Effector CD4-positive, alpha-beta T cell (primary cell): ENCODE measurements around the gene TMEM237.
A peak's percentile ranks its signal among the peaks of the same experiment; 100 is the strongest.
"Not testable (repeated sequence)": the region's sequence is repeated elsewhere in the genome, so short reads cannot be mapped to it uniquely, and the experiment has no call there.

Source experiments
- DNase-seq: peaks from one replicate; pipeline ENCODE4 v3.0.0-alpha.2; 2020
- total RNA-seq: gene quantifications from one replicate; lab custom pipeline; 2026; lab: John Stamatoyannopoulos, UW

Gene TMEM237
- 9.0 reads per million, percentile 30 among the genes with 10 or more reads in this experiment for total RNA-seq

DNA sequence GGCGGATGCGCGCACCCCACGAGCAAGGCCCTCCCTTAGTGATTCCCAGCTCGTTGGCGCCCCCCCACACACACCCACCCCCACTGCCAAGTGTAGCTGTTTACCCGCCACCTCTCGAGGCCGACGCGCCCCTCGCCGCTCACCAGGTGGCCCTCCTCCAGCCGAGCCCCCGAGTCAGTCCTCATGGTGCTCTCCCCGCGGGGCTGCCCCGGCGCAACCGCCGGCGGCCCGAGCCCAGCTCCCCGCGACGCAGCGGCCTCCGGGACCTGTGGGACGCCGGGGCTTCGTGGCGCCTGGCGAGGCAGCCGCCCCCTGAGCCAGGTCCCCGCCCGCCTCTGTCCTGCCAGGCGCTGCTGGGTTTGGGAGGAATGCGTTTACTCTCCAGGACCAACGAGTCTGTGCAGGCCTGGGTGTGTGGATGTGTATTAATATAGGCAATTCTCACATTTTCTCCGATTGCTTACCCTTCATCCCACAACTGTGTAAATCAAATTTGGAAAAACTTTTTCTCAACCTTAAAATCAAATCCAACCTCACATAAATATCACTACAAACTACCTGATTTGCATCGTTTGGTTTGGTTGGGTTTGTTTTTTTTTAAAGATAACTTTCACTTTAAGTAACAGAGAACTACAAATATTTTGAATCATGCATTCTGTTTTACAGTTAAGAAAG lies at the start of gene TMEM237:
TSS of gene TMEM237 (minus strand) at position 288 of the 675 bp plus-strand sequence. CDS start at position 185, 103 bp downstream.
- DNase-seq, result peak; percentile 42

- no peak for DNase-seq
Measured at GRCh38 chr2:201685156-201685555, 41.9 kb upstream of the TMEM237 start.

- peak; percentile 2 for DNase-seq
Measured at GRCh38 chr2:201680743-201681142, 37.4 kb upstream of the TMEM237 start.

- DNase-seq, result no peak
Measured at GRCh38 chr2:201678401-201678800, 35.1 kb upstream of the TMEM237 start.

GRCh38 chr2:201675454-201675853 lies 32.2 kb upstream of the TMEM237 start:
- DNase-seq, result no peak

- DNase-seq, result no peak
Measured at GRCh38 chr2:201674794-201675193, 31.5 kb upstream of the TMEM237 start.

DNA sequence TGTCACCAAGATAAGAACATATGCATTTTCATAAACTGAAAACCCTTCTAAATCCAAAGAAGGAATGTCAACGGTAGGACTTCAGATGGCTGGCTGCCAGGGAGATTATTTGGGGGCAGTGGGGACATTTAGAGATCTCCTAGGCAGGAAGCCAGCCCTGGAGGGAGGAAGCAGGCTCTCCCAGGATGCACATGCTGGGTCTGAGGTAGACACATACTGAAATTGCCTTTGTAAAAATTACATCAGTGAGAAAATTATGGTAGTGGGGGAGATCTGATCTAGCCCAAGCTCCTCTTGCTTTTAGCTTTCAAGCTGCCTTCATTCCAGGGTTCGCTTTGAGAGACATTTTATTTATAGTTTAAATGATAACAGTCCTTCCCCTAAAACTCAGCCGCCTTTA lies 31.0 kb upstream of the TMEM237 start:
- DNase-seq, result no peak

GRCh38 chr2:201673546-201673945 lies 30.2 kb upstream of the TMEM237 start:
- no peak for DNase-seq

DNA sequence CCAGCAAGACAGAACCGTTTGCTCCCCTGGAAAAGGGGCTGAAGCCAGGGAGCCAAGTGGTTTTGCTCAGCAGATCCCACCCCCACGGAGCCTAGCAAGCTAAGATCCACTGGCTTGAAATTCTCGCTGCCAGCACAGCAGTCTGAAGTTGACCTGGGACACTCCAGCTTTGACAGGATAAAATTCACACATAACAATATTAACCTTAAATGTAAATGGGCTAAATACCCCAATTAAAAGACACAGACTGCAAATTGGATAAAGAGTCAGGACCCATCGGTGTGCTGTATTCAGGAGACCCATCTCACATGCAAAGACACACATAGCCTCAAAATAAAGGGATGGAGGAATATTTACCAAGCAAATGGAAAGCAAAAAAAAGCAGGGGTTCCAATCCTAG lies 27.9 kb upstream of the TMEM237 start:
- DNase-seq, result not testable (repeated sequence)

DNA sequence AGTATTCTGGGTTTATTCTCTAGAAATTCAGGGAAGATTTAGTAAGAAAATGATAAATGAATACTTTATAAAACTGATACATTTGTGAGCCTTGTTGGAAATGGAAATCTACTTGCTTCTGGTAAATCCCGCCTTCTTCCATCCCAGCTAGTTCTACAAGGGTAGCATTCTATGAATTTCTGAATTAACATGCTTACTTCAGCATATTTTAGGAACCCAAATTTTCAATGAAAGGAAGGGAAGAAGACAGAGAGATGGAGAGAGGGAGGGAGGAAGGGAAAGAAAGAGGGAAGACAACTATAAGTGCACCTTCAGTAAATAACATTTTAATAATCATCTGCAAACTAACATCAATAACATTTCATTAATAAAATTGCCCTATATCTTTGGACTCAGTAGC lies 26.6 kb upstream of the TMEM237 start:
- DNase-seq, result no peak

DNA sequence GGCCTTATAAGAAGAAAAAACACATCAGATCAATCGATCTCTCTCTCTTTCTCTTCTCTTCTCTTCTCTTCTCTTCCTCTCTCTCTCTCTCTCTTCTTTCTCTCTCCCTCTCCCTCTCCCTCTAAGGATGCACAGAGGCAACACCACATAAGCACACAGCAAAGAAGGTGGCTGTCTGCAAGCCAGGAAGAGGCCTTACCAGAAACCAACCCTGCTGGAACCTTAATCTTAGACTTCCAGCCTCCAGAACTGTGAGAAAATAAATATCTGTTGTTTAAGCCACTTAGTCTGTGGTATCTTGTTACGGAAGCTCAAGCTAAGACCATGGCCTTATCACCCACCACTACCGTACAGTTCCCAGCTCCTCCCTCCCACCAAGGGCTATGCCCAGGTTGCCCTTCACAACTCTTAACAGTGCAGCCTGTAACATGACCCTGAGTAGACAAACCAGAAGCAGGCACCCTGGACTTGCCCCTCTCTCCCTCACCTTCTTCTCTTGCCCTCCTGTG lies 25.2 kb upstream of the TMEM237 start:
- DNase-seq, result no peak

DNA sequence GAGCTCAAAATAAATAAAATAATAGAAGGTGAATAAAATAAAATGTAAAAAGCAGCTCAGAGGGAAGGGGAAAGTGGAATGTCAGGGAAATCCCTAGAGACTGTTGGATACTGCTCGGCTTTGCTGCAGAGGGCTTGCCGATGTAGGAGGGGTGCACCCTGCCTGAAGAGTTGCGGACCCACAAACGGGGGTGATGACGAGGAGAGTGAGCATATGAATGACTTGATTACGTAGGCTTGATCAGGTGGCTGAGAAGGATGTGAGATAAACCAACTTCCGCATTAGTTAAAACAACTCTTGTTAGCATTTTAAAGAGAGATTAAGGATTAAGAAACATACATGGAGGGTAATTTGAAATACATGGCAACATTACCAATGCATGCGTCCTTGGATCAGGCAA lies 21.0 kb upstream of the TMEM237 start:
- no peak for DNase-seq

DNA sequence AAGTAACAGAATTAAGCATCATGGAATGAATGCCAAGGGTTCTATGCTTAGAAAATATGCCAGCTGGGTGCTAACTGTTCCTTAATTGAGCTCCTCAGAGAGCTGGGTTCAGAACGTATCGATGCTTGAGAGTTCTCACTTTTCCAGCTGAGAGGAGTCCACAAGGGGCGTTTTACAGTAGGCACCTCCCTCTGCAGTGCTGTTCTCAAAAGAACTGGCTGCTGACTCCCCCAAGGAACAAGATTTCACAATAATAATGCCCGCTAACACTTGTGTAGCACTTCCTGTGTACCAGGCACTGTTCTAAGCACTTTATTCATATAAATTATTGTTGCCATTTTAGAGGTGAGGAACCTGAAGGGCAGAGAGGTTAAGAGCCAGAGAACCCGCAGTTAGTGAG lies 18.1 kb upstream of the TMEM237 start:
- no peak for DNase-seq

DNA sequence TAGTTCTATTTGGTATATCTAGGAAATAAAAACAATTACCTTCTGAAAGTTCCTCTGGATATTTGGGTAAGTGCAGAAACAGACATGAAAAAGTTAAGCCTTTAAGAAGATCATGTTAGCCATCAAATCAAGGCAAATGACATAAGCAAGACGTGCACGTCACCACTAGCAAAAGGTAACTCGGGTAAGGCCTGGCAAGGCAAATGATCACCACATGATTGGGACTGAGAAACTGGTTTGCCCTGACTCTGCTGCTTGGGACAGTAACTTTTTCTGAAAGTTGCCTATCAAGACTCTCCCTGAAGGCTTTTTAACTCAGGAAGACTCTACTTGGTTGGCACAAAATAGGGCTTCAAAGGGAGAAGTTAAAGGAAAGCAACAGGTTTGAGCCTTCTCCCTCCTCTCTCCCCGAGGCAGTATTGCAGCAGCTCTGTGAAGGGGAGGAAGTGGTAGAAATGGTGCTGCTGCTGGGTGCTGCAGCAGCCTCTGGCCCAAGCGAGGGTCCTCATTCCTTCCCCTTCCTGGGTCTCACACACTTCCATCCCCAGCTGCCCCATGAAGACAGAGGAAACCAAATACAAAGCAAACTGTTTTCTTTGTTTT lies 17.1 kb upstream of the TMEM237 start:
- no peak for DNase-seq

DNA sequence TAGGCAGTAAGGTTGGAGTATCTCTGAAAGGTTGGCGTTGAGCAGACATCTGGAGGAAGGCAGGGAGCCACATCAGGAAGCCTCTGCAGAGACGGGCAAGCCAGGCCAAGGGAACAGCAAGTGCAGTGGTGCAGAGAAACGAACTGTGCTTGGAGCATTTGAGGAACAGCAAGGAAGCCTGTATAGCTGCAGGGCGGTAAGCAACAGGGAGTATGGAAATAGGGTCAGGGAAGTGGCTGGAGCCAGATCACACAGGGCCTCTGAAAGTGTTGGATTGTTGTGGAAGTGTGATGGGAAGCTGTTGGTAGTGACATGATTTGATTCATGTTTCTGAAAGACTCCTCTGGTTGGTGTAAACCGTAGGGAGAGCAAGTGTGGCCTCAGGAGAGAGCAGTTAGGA lies 13.4 kb upstream of the TMEM237 start:
- no peak for DNase-seq

DNA sequence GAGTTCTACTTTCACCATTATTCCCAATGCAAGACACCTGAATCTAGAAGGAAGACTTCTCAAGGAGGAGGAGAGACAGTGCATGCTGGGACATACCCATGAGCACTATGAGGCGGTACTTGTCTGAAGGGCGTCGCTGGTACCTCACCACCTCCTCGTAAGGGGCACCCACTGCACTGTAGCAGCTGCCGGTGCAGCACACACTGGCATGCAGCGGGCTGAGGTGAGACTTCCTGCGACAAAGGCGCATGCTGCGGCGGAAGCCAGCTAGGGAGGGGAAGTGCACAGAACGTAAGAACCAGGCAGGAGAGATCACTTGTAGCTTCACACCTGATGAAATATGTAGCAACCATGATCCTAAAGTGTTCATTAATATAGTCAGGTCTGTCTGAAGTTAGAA lies 12.8 kb upstream of the TMEM237 start:
- DNase-seq, result no peak

GRCh38 chr2:201654616-201655384 lies 11.5 kb upstream of the TMEM237 start:
- no peak for DNase-seq

GRCh38 chr2:201653221-201653620 lies 9.9 kb upstream of the TMEM237 start:
- no peak for DNase-seq

DNA sequence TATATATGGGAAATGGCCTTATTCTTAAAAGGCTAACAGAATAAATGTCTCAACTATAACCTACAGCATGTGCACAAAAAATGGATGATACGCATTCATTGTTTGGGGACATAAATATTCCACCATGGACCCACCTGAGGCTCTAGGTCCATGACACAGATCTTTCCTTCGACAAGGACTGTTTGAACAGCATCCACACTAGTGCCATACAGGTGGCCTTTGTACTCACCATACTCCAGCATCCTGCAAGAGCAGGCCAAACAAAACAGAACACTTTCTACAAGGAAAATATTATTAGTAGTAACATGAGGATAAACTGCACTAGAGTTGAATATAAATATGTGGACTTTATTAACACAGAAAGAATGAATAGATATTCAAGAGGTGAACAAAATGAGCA lies 6.1 kb upstream of the TMEM237 start:
- no peak for DNase-seq

DNA sequence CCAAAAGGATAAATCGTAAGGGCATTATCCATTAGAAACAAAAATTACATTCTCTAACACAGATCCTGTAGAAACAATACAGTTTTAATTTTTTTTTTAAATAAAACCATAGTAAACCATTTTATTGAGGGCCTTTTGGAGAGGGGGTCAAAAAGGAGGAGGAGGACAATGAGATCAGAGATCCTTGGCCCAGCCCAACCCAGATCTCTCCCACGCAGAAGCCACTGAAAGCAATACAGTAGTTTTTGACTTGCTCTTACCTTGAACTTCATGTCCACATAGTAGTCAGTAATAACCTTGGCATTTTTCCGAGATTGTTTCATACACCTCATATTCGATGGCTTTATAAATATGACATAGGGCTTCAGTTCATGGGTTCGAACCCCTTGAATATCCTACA lies 4.1 kb upstream of the TMEM237 start:
- DNase-seq, result no peak

DNA sequence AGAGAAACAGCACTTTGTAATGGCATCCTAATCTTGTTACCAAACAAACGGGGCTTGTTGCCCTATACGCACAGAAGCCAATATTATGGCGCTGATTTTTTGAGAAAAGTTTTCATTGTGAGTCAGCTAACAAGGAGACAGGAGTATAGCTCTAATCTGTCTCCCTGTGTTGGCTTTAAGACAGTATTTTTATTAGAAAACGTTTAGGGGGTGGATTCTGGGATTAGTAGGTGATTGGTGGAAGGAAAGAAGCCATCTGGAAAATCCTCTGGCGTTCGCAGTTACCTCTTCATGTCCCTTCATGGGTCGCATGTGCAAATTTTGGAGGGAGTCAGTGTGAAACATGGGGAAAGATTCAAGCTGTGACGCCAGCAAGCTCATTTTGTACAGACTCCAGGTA lies 698 bp upstream of the TMEM237 start:
- no peak for DNase-seq

GRCh38 chr2:201642579-201643215 lies 606 bp downstream of the TMEM237 start:
- DNase-seq, result peak; percentile 81

DNA sequence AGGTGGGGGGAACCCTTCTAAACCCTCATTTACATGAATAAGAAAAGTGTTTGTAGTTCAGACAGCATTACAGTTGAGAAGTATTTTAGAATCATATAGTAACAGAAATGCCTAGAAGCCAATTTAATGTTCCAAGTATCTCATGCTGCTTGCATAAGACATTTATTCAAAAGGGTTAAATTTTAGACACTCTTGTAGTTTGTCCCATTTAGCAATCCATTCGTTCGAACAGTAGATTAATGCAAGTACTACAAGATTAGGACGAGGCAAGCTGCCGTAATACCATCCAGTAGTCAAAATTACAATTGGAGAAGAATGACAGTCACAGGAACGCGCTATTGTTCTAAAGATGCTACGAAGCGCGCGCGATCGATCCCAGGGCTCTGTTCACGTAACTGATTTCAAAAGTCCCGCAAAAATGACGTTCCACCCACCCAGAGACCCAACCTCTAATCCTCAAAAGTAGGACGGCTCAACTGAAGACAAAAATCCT lies 1.2 kb downstream of the TMEM237 start:
- no peak for DNase-seq
